ENCODE results near the gene TMEM270. TPM values are rescaled to one million over a fixed set of nuclear protein-coding genes. Genes with fewer than 3 reads are reported as not detected.
"Not testable (repeated sequence)": the region's sequence is repeated elsewhere in the genome, so short reads cannot be mapped to it uniquely, and the experiment has no call there.

TMEM270 gene
- total RNA-seq, 2 experiments from 2014 or later = not detected

GRCh38 chr7:73834626-73835191 lies 26.2 kb upstream of the TMEM270 start:
- intact Hi-C loops (cut with DNase I, micrococcal nuclease) = no loop called here
- Mint-ChIP-seq H3K27ac (no peak overlapping the region), H3K9me3 (ENCODE audit: low read depth) (no peaks in the 10 kb centered on the region), H3K4me1 (no peaks in the 10 kb centered on the region), H3K27me3 (peaks cover 2% of the 10 kb centered on the region), H3K4me3 (no peak overlapping the region), H3K36me3 (ENCODE audit: low read depth) (no peaks in the 10 kb centered on the region)
- CTCF ChIA-PET = no interaction called here
- DNase-seq (no peak), ATAC-seq (no peak)
- POLR2A ChIA-PET = no interaction called here

DNA sequence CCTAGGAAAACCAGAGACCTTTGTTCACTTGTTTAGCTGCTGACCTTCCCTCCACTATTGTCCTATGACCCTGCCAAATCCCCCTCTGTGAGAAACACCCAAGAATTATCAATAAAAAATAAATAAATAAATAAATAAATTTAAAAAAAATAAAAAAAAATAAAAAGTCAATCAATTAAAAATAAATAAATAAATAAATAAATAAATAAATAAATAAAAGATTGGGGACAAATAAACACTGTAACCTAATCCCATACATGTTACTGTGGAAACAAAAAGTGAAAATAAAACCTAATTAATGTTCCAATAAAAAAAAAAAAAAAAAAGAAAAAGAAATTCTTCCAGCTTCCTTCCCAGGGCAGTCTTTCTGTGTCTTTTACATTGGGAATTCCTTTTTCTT lies 23.8 kb upstream of the TMEM270 start:
- POLR2A ChIA-PET = interaction anchor here (0.7 kb wide), 1 partner anchor 11 kb away, joined by 3 read pairs; no protein-coding TSS in a partner anchor
- H3K27ac Mint-ChIP-seq; H3K4me1 Mint-ChIP-seq; ATAC-seq; H3K36me3 Mint-ChIP-seq (ENCODE audit: low read depth); H3K27me3 Mint-ChIP-seq; H3K9me3 Mint-ChIP-seq (ENCODE audit: low read depth); DNase-seq; H3K4me3 Mint-ChIP-seq; CTCF ChIA-PET; intact Hi-C loops (cut with DNase I, micrococcal nuclease): not testable (repeated sequence)

GRCh38 chr7:73838642-73839041 lies 22.3 kb upstream of the TMEM270 start:
- Mint-ChIP-seq H3K27me3 (no peaks in the 10 kb centered on the region), H3K36me3 (ENCODE audit: low read depth) (no peaks in the 10 kb centered on the region), H3K9me3 (ENCODE audit: low read depth) (no peaks in the 10 kb centered on the region), H3K4me1 (peaks cover 4% of the 10 kb centered on the region), H3K4me3 (no peak overlapping the region), H3K27ac (no peak overlapping the region)
- intact Hi-C loops (cut with DNase I, micrococcal nuclease) = no loop called here
- DNase-seq (no peak), ATAC-seq (no peak)
- CTCF ChIA-PET = no interaction called here
- POLR2A ChIA-PET = no interaction called here

DNA sequence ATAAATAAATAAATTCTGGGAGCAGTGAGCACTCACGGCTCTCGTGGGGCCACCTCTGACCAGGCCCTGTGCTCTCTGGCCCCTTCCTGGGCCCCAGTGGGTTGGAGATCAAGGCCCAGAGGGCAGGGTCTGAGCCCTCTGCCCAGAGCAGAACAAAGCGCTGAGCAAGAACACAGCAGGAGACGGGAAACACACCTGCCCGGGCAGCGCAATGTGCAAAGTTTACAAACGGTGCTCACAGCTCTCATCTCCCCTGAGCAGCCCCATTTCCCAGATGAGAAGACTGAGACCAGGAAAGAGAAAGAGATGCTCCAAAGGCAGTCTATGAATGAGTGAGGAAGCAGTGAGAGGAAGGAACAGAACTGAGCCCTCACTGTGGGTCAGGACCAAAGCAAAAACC lies 21.7 kb upstream of the TMEM270 start:
- no peak overlapping the region for H3K4me3 Mint-ChIP-seq
- ATAC-seq = no peak
- POLR2A ChIA-PET = no interaction called here
- H3K27ac Mint-ChIP-seq = no peak overlapping the region
- H3K27me3 Mint-ChIP-seq = no peaks in the 10 kb centered on the region
- peaks cover 7% of the 10 kb centered on the region for H3K4me1 Mint-ChIP-seq
- CTCF ChIA-PET = no interaction called here
- intact Hi-C loops (cut with DNase I, micrococcal nuclease) = no loop called here
- no peak for DNase-seq
- no peaks in the 10 kb centered on the region for H3K9me3 Mint-ChIP-seq (ENCODE audit: low read depth)
- no peaks in the 10 kb centered on the region for H3K36me3 Mint-ChIP-seq (ENCODE audit: low read depth)

DNA sequence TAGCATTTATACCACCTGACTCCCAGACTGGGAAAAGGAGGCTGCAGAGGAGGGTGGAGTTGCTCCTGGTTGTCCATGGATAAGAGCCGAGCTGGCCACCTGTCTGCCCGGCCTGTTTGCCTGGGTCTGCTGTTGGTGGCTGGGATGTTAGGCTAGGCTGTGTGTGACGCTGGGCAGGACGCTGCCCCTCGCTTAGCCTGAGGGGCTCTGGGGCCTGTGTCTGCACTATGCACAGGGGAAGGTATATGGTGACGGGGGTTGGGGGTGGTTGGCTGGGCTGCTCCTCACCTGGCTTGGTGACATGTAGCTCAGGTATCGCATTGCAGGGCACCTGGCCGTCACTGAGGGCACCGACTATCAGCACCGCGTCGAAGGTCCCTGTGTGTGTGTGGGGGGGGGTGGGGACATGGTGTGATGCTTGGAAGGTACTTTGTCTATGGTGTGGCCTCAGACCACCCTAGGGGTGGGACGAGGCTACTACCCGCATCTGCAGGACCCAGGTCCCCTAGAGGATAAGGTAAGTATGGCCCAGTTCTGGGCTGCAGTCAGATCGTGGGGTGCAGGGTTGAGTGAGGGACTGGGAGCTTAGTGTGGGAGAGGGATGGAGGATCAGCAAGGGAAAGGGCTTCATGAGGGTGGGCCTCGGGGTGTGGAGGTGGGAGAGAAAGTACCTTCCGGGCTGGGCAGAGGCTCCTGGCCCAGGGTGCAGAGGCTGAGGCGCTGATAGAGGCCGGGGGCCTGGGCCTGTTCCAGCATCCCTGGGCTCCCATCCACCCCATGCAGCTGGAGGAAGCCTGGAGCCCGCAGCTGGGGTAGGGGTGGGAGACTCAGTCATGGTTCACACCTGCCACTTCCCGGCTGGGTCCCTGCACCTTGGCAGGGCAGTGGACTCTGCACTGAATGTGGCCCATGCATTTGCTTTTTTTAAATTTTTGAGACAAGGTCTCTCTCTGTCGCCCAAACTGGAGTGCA lies 20.9 kb upstream of the TMEM270 start:
- no peak overlapping the region for H3K4me3 Mint-ChIP-seq
- H3K4me1 Mint-ChIP-seq = peaks cover 7% of the 10 kb centered on the region
- H3K9me3 Mint-ChIP-seq (ENCODE audit: low read depth) = no peaks in the 10 kb centered on the region
- intact Hi-C loops (cut with DNase I, micrococcal nuclease) = loop anchor here in 1 of 2 experiments (5.0 kb wide), 2 partner anchors 173 to 318 kb away; partner anchors contain the start of genes BAZ1B and VPS37D
- H3K27me3 Mint-ChIP-seq = no peaks in the 10 kb centered on the region
- H3K27ac Mint-ChIP-seq = no peak overlapping the region
- no peaks in the 10 kb centered on the region for H3K36me3 Mint-ChIP-seq (ENCODE audit: low read depth)
- ChIA-PET CTCF (interaction anchor here (0.9 kb wide), 1 partner anchor 14 kb away, joined by 3 read pairs; no protein-coding TSS in a partner anchor), POLR2A (no interaction called here)
- DNase-seq (no peak), ATAC-seq (no peak)

GRCh38 chr7:73840715-73841379 lies 20.1 kb upstream of the TMEM270 start:
- Mint-ChIP-seq H3K9me3 (ENCODE audit: low read depth) (no peaks in the 10 kb centered on the region), H3K36me3 (ENCODE audit: low read depth) (no peaks in the 10 kb centered on the region), H3K4me1 (peaks cover 7% of the 10 kb centered on the region), H3K27ac (no peak overlapping the region), H3K27me3 (no peaks in the 10 kb centered on the region), H3K4me3 (no peak overlapping the region)
- ATAC-seq (no peak), DNase-seq (no peak)
- ChIA-PET POLR2A (no interaction called here), CTCF (interaction anchor here (0.9 to 1.1 kb wide), 2 partner anchors 10 to 15 kb away, joined by 3 read pairs; no protein-coding TSS in a partner anchor)
- intact Hi-C loops (cut with DNase I, micrococcal nuclease) = loop anchor here in 1 of 2 experiments (5.0 kb wide), 2 partner anchors 174 to 319 kb away; partner anchors contain the start of genes BAZ1B and VPS37D

DNA sequence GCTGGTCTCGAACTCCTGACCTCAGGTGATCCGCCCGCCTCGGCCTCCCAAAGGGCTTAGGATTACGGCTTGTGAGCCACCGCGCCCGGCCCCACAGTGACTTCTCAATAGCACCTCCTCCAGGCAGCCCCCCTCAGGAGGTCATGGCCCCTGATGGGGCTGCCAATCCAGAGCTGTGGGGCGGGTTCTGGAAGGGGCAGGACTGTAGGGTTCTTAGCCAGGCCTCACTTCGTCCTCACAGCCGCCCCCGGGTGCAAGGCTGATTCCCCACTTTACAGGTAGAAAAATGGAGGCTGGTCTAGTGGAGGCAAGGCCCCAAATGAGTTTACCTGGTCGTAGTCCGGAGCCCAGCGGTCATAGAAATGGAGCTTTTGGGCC lies 19.3 kb upstream of the TMEM270 start:
- Mint-ChIP-seq H3K4me3 (peak overlapping the region; percentile 75), H3K36me3 (ENCODE audit: low read depth) (no peaks in the 10 kb centered on the region), H3K9me3 (ENCODE audit: low read depth) (no peaks in the 10 kb centered on the region), H3K4me1 (peaks cover 7% of the 10 kb centered on the region), H3K27me3 (no peaks in the 10 kb centered on the region), H3K27ac (no peak overlapping the region)
- DNase-seq = no peak
- intact Hi-C loops (cut with DNase I, micrococcal nuclease) = loop anchor here in 1 of 2 experiments (1.0 to 5.0 kb wide), 4 partner anchors 103 to 319 kb away; partner anchors contain the start of genes ABHD11, BAZ1B, TBL2 and VPS37D
- POLR2A ChIA-PET = no interaction called here
- CTCF ChIA-PET = interaction anchor here (1.1 kb wide), 1 partner anchor 9 kb away, joined by 3 read pairs; no protein-coding TSS in a partner anchor
- ATAC-seq = no peak

DNA sequence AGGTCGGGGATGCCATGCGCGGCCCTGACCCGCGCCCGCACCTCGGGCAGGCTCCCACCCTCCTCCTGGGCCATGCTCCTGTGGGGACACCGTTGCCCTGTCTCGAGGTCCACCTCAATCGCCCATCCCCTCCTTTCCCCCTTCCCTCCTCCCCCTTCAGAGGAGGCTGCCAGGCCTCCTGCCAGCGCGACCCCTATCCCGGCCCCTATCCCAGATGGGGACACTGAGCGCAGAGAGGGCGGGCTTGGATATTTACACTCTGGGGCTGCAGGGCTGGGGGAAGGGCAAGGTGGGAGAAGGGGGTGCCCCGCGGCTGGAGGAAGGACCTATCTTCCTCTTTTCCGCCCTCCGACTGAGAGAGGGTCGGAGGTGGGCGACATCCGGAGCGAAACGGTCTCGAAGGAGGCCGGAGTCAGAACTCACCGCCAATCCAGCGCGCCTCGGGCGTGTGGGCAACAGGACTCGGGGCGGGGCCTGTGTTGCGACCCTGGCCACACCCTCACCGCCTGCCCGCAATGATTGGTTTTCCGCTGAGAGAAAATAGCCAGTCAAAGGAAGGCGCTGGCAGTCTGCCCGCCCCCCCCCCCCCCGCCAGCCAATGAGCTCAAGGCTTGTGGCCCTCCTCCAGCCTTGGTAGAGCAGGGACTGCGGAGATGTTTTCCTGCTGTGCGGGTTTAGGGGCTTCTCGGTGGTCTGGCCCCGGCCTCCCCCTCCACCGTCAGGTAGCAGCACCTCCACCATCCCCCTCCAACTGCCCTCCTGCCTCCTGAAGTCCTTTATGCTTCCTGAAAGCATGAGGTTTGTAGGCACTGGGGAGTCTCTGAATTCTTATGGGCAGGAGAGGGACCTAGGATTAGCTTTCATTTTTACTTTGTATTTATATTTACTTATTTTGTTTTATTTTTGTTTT lies 18.6 kb upstream of the TMEM270 start, which contains the start of gene METTL27:
TSS of gene METTL27 (minus strand) at position 450 of the 910 bp plus-strand sequence. CDS start at position 74, 376 bp downstream.
- CTCF ChIA-PET = interaction anchor here (0.6 to 3.3 kb wide), 5 partner anchors 9 to 176 kb away, joined by 3 to 27 read pairs (median 3); no protein-coding TSS in a partner anchor
- Mint-ChIP-seq H3K9me3 (ENCODE audit: low read depth) (no peaks in the 10 kb centered on the region), H3K4me3 (peak within 1 kb of the TSS; percentile 75), H3K36me3 (ENCODE audit: low read depth) (no peaks in the 10 kb centered on the region), H3K4me1 (peaks cover 7% of the 10 kb centered on the region), H3K27ac (peak within 1 kb of the TSS; percentile 69), H3K27me3 (no peaks in the 10 kb centered on the region)
- ATAC-seq (peak; percentile 100), DNase-seq (peak; percentile 96)
- intact Hi-C loops (cut with DNase I, micrococcal nuclease) = loop anchor here in 1 of 2 experiments (1.0 to 5.0 kb wide), 4 partner anchors 104 to 320 kb away; partner anchors contain the start of genes ABHD11, BAZ1B, TBL2 and VPS37D
- POLR2A ChIA-PET = no interaction called here

DNA sequence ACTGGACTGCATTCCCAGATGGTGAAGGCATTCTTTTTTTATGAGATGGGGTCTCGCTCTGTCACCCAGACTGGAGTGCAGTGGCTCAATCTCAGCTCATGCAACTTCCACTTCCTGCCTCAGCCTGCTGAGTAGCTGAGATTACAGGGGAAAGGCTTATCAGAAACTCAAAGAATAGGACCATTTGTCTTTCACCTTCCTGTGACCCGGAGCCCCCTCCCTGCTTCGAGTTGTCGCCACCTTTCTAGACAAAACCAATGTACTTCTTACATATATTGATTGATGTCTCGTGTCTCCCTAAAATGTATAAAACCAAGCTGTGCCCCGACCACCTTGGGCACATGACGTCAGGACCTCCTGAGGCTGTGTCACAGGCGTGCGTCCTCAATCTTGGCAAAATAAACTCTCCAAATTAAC lies 16.8 kb upstream of the TMEM270 start:
- no peak for ATAC-seq
- DNase-seq = no peak
- no peaks in the 10 kb centered on the region for H3K36me3 Mint-ChIP-seq (ENCODE audit: low read depth)
- POLR2A ChIA-PET = no interaction called here
- H3K4me1 Mint-ChIP-seq = peaks cover 7% of the 10 kb centered on the region
- CTCF ChIA-PET = interaction anchor here (0.6 to 3.3 kb wide), 3 partner anchors 10 to 237 kb away, joined by 3 to 27 read pairs (median 4); no protein-coding TSS in a partner anchor
- H3K27me3 Mint-ChIP-seq = peaks cover 2% of the 10 kb centered on the region
- H3K4me3 Mint-ChIP-seq = no peak overlapping the region
- no peaks in the 10 kb centered on the region for H3K9me3 Mint-ChIP-seq (ENCODE audit: low read depth)
- no peak overlapping the region for H3K27ac Mint-ChIP-seq
- intact Hi-C loops (cut with DNase I, micrococcal nuclease) = loop anchor here in 1 of 2 experiments (5.0 kb wide), 2 partner anchors 177 to 322 kb away; partner anchors contain the start of genes BAZ1B and VPS37D

DNA sequence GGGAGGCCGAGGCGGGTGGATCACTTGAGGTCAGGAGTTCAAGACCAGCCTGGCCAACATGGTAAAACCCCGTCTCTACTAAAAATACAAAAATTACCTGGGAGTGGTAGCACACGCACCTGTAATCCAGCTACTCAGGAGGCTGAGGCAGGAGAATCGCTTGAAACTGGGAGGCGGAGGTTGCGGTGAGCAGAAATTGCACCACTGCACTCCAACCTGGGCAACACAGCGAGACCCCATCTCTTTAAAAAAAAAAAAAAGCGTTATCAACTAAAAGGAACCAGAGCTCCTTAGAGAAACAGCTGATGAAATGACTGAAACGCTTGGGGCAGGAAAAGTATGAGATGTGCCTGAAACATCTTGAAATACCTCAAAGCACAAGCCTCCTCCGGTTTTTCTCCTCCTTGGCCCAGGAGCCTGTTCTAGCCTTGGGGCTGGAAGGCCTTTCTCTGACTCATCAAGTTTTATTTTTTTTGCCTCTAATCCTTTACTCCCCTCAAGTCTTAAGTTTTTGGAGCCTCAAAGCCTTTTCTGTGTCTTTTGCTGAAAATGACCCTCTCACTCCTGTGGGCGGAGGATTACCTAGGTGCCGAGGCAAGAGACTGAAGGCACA lies 16.0 kb upstream of the TMEM270 start:
- no peaks in the 10 kb centered on the region for H3K9me3 Mint-ChIP-seq (ENCODE audit: low read depth)
- CTCF ChIA-PET = interaction anchor here (0.6 to 3.3 kb wide), 3 partner anchors 9 to 368 kb away, joined by 3 to 27 read pairs (median 4); no protein-coding TSS in a partner anchor
- H3K36me3 Mint-ChIP-seq (ENCODE audit: low read depth) = no peaks in the 10 kb centered on the region
- H3K27ac Mint-ChIP-seq = no peak overlapping the region
- ATAC-seq (no peak), DNase-seq (no peak)
- POLR2A ChIA-PET = no interaction called here
- no peak overlapping the region for H3K4me3 Mint-ChIP-seq
- H3K27me3 Mint-ChIP-seq = peaks cover 2% of the 10 kb centered on the region
- H3K4me1 Mint-ChIP-seq = peaks cover 10% of the 10 kb centered on the region
- intact Hi-C loops (cut with DNase I, micrococcal nuclease) = loop anchor here in 1 of 2 experiments (5.0 kb wide), 2 partner anchors 178 to 323 kb away; partner anchors contain the start of genes BAZ1B and VPS37D
